ENCODE results near the gene PRPS1L1. TPM values are rescaled to one million over a fixed set of nuclear protein-coding genes. Genes with fewer than 3 reads are reported as not detected.

PRPS1L1 gene
- total RNA-seq, 1 experiment from 2014 or later, result not detected

- Mint-ChIP-seq H3K9me3 (ENCODE audit: low read depth, unreplicated experiment) (peaks cover 2% of the 10 kb centered on the region), H3K36me3 (ENCODE audit: insufficient read depth, unreplicated experiment) (no peaks in the 10 kb centered on the region), H3K27ac (ENCODE audit: unreplicated experiment) (no peak overlapping the region), H3K4me3 (ENCODE audit: low read depth, unreplicated experiment) (no peak overlapping the region), H3K4me1 (ENCODE audit: low read depth, unreplicated experiment) (peaks cover 22% of the 10 kb centered on the region), H3K27me3 (ENCODE audit: unreplicated experiment) (no peaks in the 10 kb centered on the region)
- BruUV-seq (replicated peaks), result no TSS peak
- TF ChIP-seq CTCF (IDR thresholded peaks at IDR 0.05; ENCODE audit: unreplicated experiment), result peak; percentile 16
- CTCF ChIA-PET, result no interaction called here
- DNase-seq, result no peak
- intact Hi-C loops (cut with micrococcal nuclease; ENCODE audit: unreplicated experiment), result no loop called here
These were observed 35.6 kb downstream of the PRPS1L1 start for GRCh38 chr7:17991866-17992648.

- no peak for TF ChIP-seq CTCF (IDR thresholded peaks at IDR 0.05; ENCODE audit: unreplicated experiment)
- no peaks in the 10 kb centered on the region for H3K36me3 Mint-ChIP-seq (ENCODE audit: insufficient read depth, unreplicated experiment)
- no peak for DNase-seq
- no TSS peak for BruUV-seq (replicated peaks)
- intact Hi-C loops (cut with micrococcal nuclease; ENCODE audit: unreplicated experiment), result no loop called here
- H3K27ac Mint-ChIP-seq (ENCODE audit: unreplicated experiment), result no peak overlapping the region
- peaks cover 35% of the 10 kb centered on the region for H3K4me1 Mint-ChIP-seq (ENCODE audit: low read depth, unreplicated experiment)
- H3K4me3 Mint-ChIP-seq (ENCODE audit: low read depth, unreplicated experiment), result no peak overlapping the region
- H3K9me3 Mint-ChIP-seq (ENCODE audit: low read depth, unreplicated experiment), result peaks cover 2% of the 10 kb centered on the region
- CTCF ChIA-PET, result interaction anchor here (0.6 kb wide), 1 partner anchor 225 kb away, joined by 3 read pairs; no protein-coding TSS in a partner anchor
- no peaks in the 10 kb centered on the region for H3K27me3 Mint-ChIP-seq (ENCODE audit: unreplicated experiment)
These were observed 36.9 kb downstream of the PRPS1L1 start for GRCh38 chr7:17990761-17991160.

GRCh38 chr7:17989546-17989945, 38.1 kb downstream of the PRPS1L1 start:
- no TSS peak for BruUV-seq (replicated peaks)
- DNase-seq, result no peak
- CTCF ChIA-PET, result no interaction called here
- intact Hi-C loops (cut with micrococcal nuclease; ENCODE audit: unreplicated experiment), result loop anchor here (5.0 kb wide), 1 partner anchor 53 kb away; no protein-coding TSS in a partner anchor
- Mint-ChIP-seq H3K36me3 (ENCODE audit: insufficient read depth, unreplicated experiment) (no peaks in the 10 kb centered on the region), H3K9me3 (ENCODE audit: low read depth, unreplicated experiment) (peaks cover 2% of the 10 kb centered on the region), H3K27me3 (ENCODE audit: unreplicated experiment) (no peaks in the 10 kb centered on the region), H3K4me1 (ENCODE audit: low read depth, unreplicated experiment) (peaks cover 40% of the 10 kb centered on the region), H3K4me3 (ENCODE audit: low read depth, unreplicated experiment) (no peak overlapping the region), H3K27ac (ENCODE audit: unreplicated experiment) (no peak overlapping the region)
- TF ChIP-seq CTCF (IDR thresholded peaks at IDR 0.05; ENCODE audit: unreplicated experiment), result no peak

- DNase-seq, result no peak
- Mint-ChIP-seq H3K4me3 (ENCODE audit: low read depth, unreplicated experiment) (no peak overlapping the region), H3K9me3 (ENCODE audit: low read depth, unreplicated experiment) (peaks cover 2% of the 10 kb centered on the region), H3K27ac (ENCODE audit: unreplicated experiment) (no peak overlapping the region), H3K4me1 (ENCODE audit: low read depth, unreplicated experiment) (peaks cover 45% of the 10 kb centered on the region), H3K27me3 (ENCODE audit: unreplicated experiment) (no peaks in the 10 kb centered on the region), H3K36me3 (ENCODE audit: insufficient read depth, unreplicated experiment) (no peaks in the 10 kb centered on the region)
- BruUV-seq (replicated peaks), result no TSS peak
- CTCF ChIA-PET, result no interaction called here
- no peak for TF ChIP-seq CTCF (IDR thresholded peaks at IDR 0.05; ENCODE audit: unreplicated experiment)
- intact Hi-C loops (cut with micrococcal nuclease; ENCODE audit: unreplicated experiment), result loop anchor here (5.0 kb wide), 1 partner anchor 53 kb away; no protein-coding TSS in a partner anchor
These were observed 38.8 kb downstream of the PRPS1L1 start for GRCh38 chr7:17988858-17989257.

Measured in Calu3 (cell line).